ENCODE data around the gene RPN2.

The RPN2 gene

GRCh38 chr20:37261714-37262113 lies 82.6 kb downstream of the RPN2 start, which contains the start of gene GHRH:
GHRH (minus strand) TSS chr20:37261814; CDS start chr20:37256889, 4,925 bp downstream.
- in situ Hi-C loops (cut with MboI; ENCODE audit: low sequenced_read_pairs): loop anchor here (10.0 kb wide), 1 partner anchor 263 kb away; the partner anchor contains the start of genes BLCAP and NNAT

GRCh38 chr20:37262505-37262904 lies 83.4 kb downstream of the RPN2 start:
- in situ Hi-C loops (cut with MboI; ENCODE audit: low sequenced_read_pairs): loop anchor here (10.0 kb wide), 1 partner anchor 262 kb away; the partner anchor contains the start of genes BLCAP and NNAT

GRCh38 chr20:37263686-37264085 lies 84.6 kb downstream of the RPN2 start:
- in situ Hi-C loops (cut with MboI; ENCODE audit: low sequenced_read_pairs): loop anchor here (10.0 kb wide), 1 partner anchor 261 kb away; the partner anchor contains the start of genes BLCAP and NNAT

GRCh38 chr20:37265152-37265551 lies 86.0 kb downstream of the RPN2 start:
- in situ Hi-C loops (cut with MboI; ENCODE audit: low sequenced_read_pairs): loop anchor here (10.0 kb wide), 1 partner anchor 260 kb away; the partner anchor contains the start of genes BLCAP and NNAT

DNA sequence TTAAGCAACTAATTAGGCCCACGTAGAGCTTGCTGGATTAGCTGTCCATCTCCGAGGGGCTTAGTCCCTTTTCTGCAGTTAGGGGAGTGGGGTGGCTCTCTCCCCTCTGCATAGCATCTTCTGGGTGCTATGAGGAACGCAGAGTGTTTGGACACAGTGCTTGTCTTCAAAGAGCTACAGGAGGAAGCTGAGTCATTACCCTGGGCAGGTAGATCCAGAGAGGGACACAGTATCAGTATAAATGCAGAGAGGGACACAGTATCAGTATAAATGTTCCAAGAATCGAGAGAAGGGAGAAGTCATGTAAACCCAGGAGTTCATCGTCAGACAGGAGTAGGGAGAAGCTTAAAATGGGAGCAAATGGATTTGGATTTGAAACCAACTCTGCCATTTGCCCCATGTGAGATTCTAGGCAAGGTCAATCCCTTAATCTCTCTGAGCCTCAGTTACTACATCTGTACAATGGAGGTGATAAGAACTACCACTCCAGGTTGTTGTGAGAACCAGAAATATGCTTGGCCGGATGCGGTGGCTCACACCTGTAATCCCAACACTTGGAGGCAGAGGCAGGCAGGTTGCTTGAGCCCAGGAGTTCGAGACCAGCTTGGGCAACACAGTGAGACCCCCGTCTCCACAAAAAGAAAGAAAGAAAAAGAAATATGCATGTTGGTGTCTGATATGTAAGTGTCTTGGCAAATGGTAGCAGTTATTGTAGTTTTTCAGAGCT lies 88.0 kb downstream of the RPN2 start:
- in situ Hi-C loops (cut with MboI; ENCODE audit: low sequenced_read_pairs): loop anchor here (10.0 kb wide), 1 partner anchor 258 kb away; the partner anchor contains the start of genes BLCAP and NNAT

DNA sequence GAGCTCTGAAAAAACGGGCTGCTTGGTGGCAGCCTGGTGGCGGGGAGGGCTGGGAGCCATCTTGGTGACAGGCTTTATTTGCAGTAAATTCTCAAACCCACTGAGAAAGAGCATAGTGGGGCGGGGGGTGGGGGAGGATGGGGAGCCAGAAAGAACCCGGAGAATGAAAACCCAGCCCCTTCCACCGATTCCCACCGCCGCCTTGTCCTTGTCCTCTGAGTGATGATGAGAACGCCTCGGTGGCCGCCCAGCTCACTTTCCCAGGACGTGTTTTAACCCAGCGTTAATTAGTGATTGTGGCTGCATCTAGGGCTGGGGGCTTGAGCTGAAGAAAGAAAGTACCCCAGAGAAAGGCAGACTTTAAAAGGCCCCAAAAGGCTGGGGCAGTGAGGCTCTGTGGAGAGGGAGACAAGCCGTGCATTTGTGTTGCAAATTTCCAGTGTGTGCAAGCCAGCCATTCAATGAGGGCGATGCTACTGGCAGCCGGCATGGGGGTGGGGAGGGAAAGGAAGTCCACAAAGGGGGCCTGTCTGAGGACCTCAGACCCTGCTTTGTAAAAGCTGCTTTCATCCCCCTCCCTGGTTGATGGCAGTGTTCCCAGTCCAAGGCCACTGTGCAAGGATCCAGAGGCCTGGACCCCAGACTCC lies 88.7 kb downstream of the RPN2 start:
- in situ Hi-C loops (cut with MboI; ENCODE audit: low sequenced_read_pairs): loop anchor here (10.0 kb wide), 1 partner anchor 257 kb away; the partner anchor contains the start of genes BLCAP and NNAT

DNA sequence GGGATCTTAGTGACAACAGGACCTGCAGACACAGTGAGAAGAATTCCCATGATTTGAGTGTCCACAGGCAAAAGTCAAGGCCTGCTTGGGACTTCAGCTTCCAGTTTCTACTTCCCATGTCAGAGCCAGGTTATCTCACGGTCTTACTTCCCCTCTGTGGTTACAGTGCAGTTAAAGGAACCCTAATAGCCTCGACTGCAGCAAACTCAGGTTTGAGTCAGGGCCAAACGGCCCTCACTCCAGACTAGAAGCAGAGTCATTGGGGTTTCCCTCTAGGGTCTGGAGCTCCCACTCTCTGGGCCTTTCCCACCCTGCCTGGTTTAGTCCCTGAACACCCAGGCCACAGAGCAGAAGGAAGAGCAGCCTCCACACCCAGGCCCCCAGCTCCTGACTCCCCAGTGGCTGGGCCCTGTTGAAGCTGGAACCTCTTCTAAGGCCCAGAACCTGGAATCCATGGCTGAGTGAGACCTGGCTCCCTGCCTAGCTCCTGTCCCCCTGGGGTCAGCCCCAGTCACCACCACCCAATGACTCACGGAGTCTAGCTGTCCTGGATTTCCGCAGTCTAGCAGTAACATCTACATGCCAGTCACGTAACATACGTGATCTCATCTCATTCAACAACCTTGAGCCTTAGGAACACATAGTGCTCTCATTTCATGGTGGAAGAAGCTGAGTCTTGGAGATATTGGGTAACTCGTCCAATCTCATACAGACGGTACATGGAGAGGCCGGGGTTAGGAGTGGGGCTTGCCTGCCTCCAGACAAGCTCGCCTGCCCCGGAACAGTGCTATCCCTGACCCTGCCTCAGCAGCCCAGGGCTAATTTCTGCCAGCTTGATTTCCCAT lies 91.7 kb downstream of the RPN2 start:
- in situ Hi-C loops (cut with MboI; ENCODE audit: low sequenced_read_pairs): loop anchor here (10.0 kb wide), 1 partner anchor 114 kb away; no protein-coding TSS in a partner anchor

GRCh38 chr20:37271421-37271768 lies 92.3 kb downstream of the RPN2 start:
- in situ Hi-C loops (cut with MboI; ENCODE audit: low sequenced_read_pairs): loop anchor here (10.0 kb wide), 1 partner anchor 113 kb away; no protein-coding TSS in a partner anchor

DNA sequence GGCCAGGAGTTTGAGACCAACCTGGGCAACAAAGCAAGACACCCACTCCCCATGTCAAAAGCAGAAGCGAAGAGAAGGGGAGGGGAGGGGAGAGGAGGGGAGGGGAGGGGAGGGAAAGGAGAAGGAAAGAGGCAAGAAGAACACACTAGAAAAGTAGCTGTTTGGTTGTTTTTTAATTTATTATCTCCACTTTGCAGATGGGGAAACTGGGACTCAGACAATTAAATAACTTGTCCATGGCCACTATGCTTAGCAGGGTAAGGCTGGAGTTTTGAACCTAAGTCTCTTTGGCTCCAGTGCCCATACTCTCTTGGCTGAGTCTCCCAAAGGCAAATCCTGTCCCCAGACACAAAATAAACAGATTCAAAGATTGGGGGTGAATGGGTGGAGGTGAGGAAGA lies 94.9 kb downstream of the RPN2 start:
- in situ Hi-C loops (cut with MboI; ENCODE audit: low sequenced_read_pairs): loop anchor here (10.0 kb wide), 1 partner anchor 111 kb away; no protein-coding TSS in a partner anchor

- in situ Hi-C loops (cut with MboI; ENCODE audit: low sequenced_read_pairs): loop anchor here (10.0 kb wide), 1 partner anchor 110 kb away; no protein-coding TSS in a partner anchor
Observed at GRCh38 chr20:37274851-37275524, 95.9 kb downstream of the RPN2 start.

DNA sequence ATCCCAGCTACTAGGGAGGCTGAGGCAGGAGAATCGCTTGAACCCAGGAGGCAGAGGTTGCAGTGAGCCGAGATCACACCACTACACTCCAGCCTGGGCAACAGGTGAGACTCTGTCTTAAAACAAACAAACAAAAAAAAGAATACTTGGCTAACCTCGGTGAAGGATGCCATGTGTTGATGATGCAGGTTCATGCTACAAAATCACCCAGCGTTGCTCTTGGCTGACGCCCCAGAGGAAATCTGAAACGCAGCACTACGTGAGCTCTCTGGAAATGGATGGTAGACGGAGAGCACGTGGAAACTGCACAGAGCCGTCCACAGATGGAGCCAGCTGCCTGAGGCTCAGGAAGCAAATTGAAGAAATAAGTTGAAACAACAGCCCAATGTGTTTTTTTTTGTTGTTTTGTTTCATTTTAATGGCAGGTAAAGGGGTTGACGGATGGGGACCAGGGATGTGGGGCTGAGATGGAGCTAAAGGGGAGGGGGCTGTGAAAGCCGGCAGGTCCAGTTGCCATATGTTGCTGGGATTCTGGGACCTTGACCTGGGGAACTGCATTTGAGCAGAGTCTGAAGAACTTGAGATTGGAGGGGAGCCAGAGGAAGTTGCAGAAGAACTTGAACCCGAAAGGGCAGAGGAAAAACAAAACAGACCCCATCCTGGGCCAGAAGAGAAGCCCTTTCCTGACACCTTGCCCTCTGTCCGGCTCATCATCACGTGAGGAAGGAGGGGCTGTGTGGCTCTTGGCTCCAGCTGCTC lies 97.5 kb downstream of the RPN2 start:
- in situ Hi-C loops (cut with MboI; ENCODE audit: low sequenced_read_pairs): loop anchor here (10.0 kb wide), 1 partner anchor 108 kb away; no protein-coding TSS in a partner anchor

GRCh38 chr20:37277253-37277593 lies 98.1 kb downstream of the RPN2 start:
- in situ Hi-C loops (cut with MboI; ENCODE audit: low sequenced_read_pairs): loop anchor here (10.0 kb wide), 1 partner anchor 108 kb away; no protein-coding TSS in a partner anchor

GRCh38 chr20:37278966-37279590 lies 99.9 kb downstream of the RPN2 start:
- in situ Hi-C loops (cut with MboI; ENCODE audit: low sequenced_read_pairs): loop anchor here (10.0 kb wide), 1 partner anchor 106 kb away; no protein-coding TSS in a partner anchor

GRCh38 chr20:37279820-37280219 lies 100.7 kb downstream of the RPN2 start:
- in situ Hi-C loops (cut with MboI; ENCODE audit: low sequenced_read_pairs): loop anchor here (10.0 kb wide), 1 partner anchor 105 kb away; no protein-coding TSS in a partner anchor

GRCh38 chr20:37280403-37280802 lies 101.3 kb downstream of the RPN2 start:
- in situ Hi-C loops (cut with MboI; ENCODE audit: low sequenced_read_pairs): no loop called here

DNA sequence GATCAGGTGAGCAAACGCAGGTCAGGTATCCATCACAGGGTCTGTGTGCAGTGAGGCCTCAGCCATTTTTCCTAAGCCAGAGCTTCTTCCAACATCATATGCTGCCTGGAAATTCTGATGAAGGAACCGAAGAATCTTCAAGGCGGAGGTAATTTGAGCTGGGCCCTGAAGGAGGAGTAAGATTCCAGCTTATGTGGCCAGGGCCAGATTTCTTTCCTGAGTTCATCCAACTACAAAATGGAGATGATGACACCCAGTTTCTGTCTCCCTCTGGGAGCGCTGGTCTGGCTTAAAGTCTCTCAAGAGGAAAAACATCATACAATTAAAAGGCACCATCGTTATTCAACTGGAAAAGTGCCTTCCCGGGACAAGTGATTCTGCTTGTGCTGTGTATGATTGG lies 103.4 kb downstream of the RPN2 start:
- in situ Hi-C loops (cut with MboI; ENCODE audit: low sequenced_read_pairs): no loop called here

GRCh38 chr20:37283530-37284195 lies 104.5 kb downstream of the RPN2 start:
- in situ Hi-C loops (cut with MboI; ENCODE audit: low sequenced_read_pairs): no loop called here

GRCh38 chr20:37284691-37285161 lies 105.6 kb downstream of the RPN2 start:
- in situ Hi-C loops (cut with MboI; ENCODE audit: low sequenced_read_pairs): no loop called here
